Measurements from ENCODE around the gene ANKS1A. TPM values are rescaled to one million over a fixed set of nuclear protein-coding genes. Genes with fewer than 3 reads are reported as not detected.

The ANKS1A gene
- total RNA-seq, 2 donors from 2014 or later = 25.3 to 26.0 TPM

DNA sequence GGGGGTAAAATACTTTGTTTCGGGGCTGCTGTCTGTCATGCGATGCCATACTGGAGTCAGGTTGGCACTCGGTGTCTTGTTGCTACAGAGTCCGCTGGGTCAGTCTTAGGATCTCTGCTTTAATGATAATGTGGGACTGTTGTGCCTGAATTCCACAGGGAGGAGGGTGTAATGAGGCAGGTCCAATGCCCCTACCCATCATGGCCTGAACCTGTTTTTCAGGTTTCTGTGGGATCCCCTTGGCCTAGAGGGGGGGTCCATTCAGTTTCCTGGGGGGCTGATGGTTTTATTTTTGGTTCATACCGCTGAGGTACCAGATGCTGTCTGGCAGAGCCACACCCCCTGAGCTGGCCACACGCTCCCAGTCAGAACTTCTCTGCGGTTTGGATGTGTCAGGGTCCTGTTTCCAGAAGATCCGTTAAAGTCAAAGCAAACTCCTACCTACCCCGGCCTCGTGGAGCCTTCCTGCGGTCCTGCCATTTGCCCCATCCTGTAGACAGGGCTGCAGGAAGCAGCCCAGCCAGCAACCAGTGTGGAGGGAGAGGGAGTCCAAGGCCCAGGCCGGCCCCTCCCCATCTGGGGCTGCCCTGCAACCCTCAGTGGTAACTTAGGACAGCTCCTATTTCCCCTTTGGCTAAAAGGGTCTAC is 182.4 kb downstream of the ANKS1A start:
- intact Hi-C loops (cut with DNase I) = no loop called here
- DNase-seq = no peak
- no peaks in the 10 kb centered on the region for H3K4me1 ChIP-seq
- H3K27ac ChIP-seq = no peak overlapping the region
- H3K9ac ChIP-seq (ENCODE audit: low read depth in 2 of 2, low read length in 2 of 2) = no peak overlapping the region
- H3K9me3 ChIP-seq = no peaks in the 10 kb centered on the region
- no peaks in the 10 kb centered on the region for H3K27me3 ChIP-seq
- TF ChIP-seq CTCF (IDR thresholded peaks at IDR 0.05) = no peak
- H3K4me3 ChIP-seq = no peak overlapping the region
- no peaks in the 10 kb centered on the region for H3K36me3 ChIP-seq

- Histone ChIP-seq H3K36me3 (no peaks in the 10 kb centered on the region), H3K9ac (ENCODE audit: low read depth in 2 of 2, low read length in 2 of 2) (no peak overlapping the region), H3K27me3 (no peaks in the 10 kb centered on the region), H3K27ac (no peak overlapping the region), H3K4me3 (no peak overlapping the region), H3K4me1 (no peaks in the 10 kb centered on the region), H3K9me3 (no peaks in the 10 kb centered on the region)
- no peak for TF ChIP-seq CTCF (IDR thresholded peaks at IDR 0.05)
- DNase-seq = no peak
- intact Hi-C loops (cut with DNase I) = no loop called here
Measured at GRCh38 chr6:35072051-35072697, 183.1 kb downstream of the ANKS1A start.

DNA sequence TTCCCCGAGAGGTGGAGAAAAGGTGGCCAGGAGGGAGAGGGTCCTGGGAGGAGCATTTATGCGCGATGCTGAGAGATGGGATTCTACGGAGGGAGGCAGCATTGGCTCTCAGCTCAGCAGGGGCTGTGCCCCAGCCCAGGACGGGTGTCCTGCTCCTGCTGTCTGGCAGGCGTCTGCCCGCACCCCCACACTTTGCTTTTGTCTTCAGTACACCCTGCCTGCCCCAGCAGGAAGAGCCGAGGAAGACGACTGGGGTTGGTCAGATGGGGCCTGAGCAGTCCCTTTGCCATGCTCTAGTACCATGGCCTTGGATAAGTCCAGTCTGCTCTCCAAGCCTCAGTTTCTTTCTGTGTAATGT is 183.6 kb downstream of the ANKS1A start:
- Histone ChIP-seq H3K4me3 (no peak overlapping the region), H3K9ac (ENCODE audit: low read depth in 2 of 2, low read length in 2 of 2) (no peak overlapping the region), H3K9me3 (no peaks in the 10 kb centered on the region), H3K4me1 (no peaks in the 10 kb centered on the region), H3K27ac (no peak overlapping the region), H3K27me3 (no peaks in the 10 kb centered on the region), H3K36me3 (no peaks in the 10 kb centered on the region)
- TF ChIP-seq CTCF (IDR thresholded peaks at IDR 0.05) = no peak
- intact Hi-C loops (cut with DNase I) = no loop called here
- no peak for DNase-seq

DNA sequence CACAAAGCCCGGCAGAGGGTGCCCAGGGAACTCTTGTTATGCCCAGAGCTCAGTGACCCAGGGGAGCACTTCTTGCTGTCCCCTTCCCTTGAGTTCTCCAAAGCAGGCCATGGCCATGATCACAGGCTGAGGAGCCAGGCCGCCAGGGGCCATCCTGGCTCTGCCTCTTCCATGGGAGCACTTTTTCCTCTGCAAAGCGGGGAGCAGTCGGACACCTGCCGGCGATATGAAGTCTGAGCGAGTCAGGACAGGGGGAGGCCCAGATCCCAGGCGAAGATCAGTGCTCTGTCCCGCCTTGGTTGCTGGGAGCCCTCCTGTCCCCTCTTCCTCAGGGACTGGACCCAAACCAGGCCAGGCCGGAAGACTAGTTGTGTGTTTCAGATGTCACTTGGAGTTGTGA is 184.2 kb downstream of the ANKS1A start:
- intact Hi-C loops (cut with DNase I) = no loop called here
- Histone ChIP-seq H3K9ac (ENCODE audit: low read depth in 2 of 2, low read length in 2 of 2) (no peak overlapping the region), H3K9me3 (no peaks in the 10 kb centered on the region), H3K27me3 (no peaks in the 10 kb centered on the region), H3K27ac (no peak overlapping the region), H3K36me3 (no peaks in the 10 kb centered on the region), H3K4me1 (no peaks in the 10 kb centered on the region), H3K4me3 (no peak overlapping the region)
- TF ChIP-seq CTCF (IDR thresholded peaks at IDR 0.05) = no peak
- DNase-seq = no peak

DNA sequence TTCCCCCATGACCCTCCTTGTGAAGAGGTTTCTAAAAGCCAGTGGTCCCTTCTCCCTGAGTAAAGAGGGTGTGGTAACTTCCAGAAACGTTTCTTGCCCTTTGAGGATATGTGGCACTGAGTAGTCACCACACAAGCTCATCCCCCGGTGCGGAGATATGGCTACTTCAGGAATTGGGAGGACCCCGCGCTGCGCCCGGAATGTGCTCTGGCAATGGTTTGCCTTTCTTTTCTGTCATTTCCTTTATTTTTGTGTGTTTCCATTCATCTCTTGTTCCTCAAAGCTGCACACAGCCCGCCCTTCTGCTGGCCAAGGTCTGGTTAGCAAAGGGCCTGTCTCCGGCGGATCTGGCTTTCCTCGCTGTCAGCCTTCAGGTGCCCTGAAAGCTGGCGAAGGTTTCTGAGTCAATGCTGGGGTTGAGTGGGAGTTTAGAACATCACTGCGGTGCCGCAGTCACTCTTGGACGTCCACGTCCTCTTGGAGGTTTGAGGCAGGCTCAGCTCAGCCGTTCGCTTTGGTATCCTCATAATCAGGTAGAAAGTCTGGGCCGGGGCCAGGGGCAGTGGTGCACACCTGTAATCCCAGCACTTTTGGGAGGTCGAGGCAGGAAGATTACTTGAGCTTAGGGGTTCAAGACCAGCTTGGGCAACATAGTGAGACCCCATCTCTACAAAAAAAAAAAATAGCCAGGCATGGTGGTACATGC is 184.9 kb downstream of the ANKS1A start:
- Histone ChIP-seq H3K27me3 (no peaks in the 10 kb centered on the region), H3K27ac (no peak overlapping the region), H3K9me3 (no peaks in the 10 kb centered on the region), H3K36me3 (no peaks in the 10 kb centered on the region), H3K4me1 (no peaks in the 10 kb centered on the region), H3K4me3 (no peak overlapping the region), H3K9ac (ENCODE audit: low read depth in 2 of 2, low read length in 2 of 2) (no peak overlapping the region)
- DNase-seq = no peak
- intact Hi-C loops (cut with DNase I) = no loop called here
- TF ChIP-seq CTCF (IDR thresholded peaks at IDR 0.05) = no peak

Measured in colonic mucosa (tissue), 4 donors.